Esophagus muscularis mucosa (tissue), 4 donors: ENCODE data around the gene NHLRC2. TPM values are rescaled to one million over a fixed set of nuclear protein-coding genes. Genes with fewer than 3 reads are reported as not detected.

ENCODE experiments used
- DNase-seq: peaks from one replicate; pipeline ENCODE4 v3.0.0-alpha.2; 2017; ENCODE audit errors: extremely low spot score
- H3K27ac ChIP-seq, 4 donors: fragments of 200-600 bp; sonication (generic); replicated peaks in 1 of 4; 1 replicate in 3 of 4; 2 replicates in 1 of 4; pipeline ENCODE4 v1.5.1; 2016 to 2019; ENCODE audit warnings: mild to moderate bottlenecking in 1 of 4
- H3K27me3 ChIP-seq, 4 donors: fragments of 200-600 bp; sonication (generic); one replicate each; pipeline versions ENCODE4 v1.5.1 to v1.6.0; 2016 to 2019
- H3K36me3 ChIP-seq, 4 donors: fragments of 200-600 bp; sonication (generic); one replicate each; pipeline ENCODE4 v1.5.1; 2016 to 2019
- H3K4me1 ChIP-seq, 4 donors: fragments of 200-600 bp; sonication (generic); one replicate each; pipeline ENCODE4 v1.5.1; 2016 to 2019
- H3K4me3 ChIP-seq, 4 donors: fragments of 200-600 bp; sonication (generic); 1 replicate in 2 of 4; 2 replicates in 2 of 4; pipeline ENCODE4 v1.5.1; 2016 to 2019; ENCODE audit warnings: mild to moderate bottlenecking in 4 of 4, moderate library complexity in 1 of 4
- H3K9me3 ChIP-seq, 4 donors: fragments of 200-600 bp; sonication (generic); 1 replicate in 3 of 4; 2 replicates in 1 of 4; pipeline ENCODE4 v1.5.1; 2016 to 2019
- CTCF ChIP-seq, 3 experiments: fragments of 200-600 bp in 2 of 3; fragments of 450-650 bp in 1 of 3; sonication (generic) in 2 of 3; IDR thresholded peaks; one replicate each; pipeline ENCODE4 v1.5.1; 2017 to 2019; ENCODE audit warnings: antibody characterized with exemption in 3 of 3, mild to moderate bottlenecking in 2 of 3, moderate library complexity in 1 of 3
- EP300 ChIP-seq: sonication (generic); formaldehyde crosslinking; IDR thresholded peaks from one replicate; pipeline ENCODE4 v1.6.1; 2017; ENCODE audit warnings: antibody characterized with exemption
- POLR2A ChIP-seq: fragments of 450-650 bp; IDR thresholded peaks from one replicate; pipeline ENCODE4 v1.6.1; 2017; ENCODE audit warnings: antibody characterized with exemption, moderate library complexity, mild to moderate bottlenecking, low read depth
- POLR2AphosphoS5 ChIP-seq, 2 donors: sonication (generic); formaldehyde crosslinking; IDR thresholded peaks; one replicate each; pipeline ENCODE4 v1.6.1; 2017; ENCODE audit warnings: antibody characterized with exemption in 2 of 2
- WGBS: methylation state at CpG from one replicate; pipeline ENCODE4 v1.1.5; 2018; 5-methylcytosine and 5-hydroxymethylcytosine counted together
- intact Hi-C: fragments of 100-400 bp; cut with DNase I; formaldehyde crosslinking; loops from one replicate; pipeline ENCODE4 v1.15.1; 2023
- total RNA-seq, 4 donors: library from RNA; depleted of rRNA; stranded (reverse); fragments of >200 nt; gene quantifications; one replicate each; pipeline versions ENCODE4 v1.1.0 to v1.2.1, GENCODE V29; 2016

Gene NHLRC2
- total RNA-seq, 4 donors from 2014 or later: 30.6 to 59.4 (median 40.3) TPM

- WGBS: 82% methylated on average over 6 of the region's 6 CpGs
- no peak for DNase-seq
- no peak for TF ChIP-seq CTCF (IDR thresholded peaks at IDR 0.05)
- TF ChIP-seq POLR2AphosphoS5 (IDR thresholded peaks at IDR 0.05): no peak
- no peak for TF ChIP-seq EP300
- TF ChIP-seq POLR2A: no peak
- Histone ChIP-seq H3K27me3 (no peaks in the 10 kb centered on the region), H3K36me3 (peaks cover 10 to 43% (median 21%) of the 10 kb centered on the region in 4 donors), H3K27ac (no peak overlapping the region), H3K9me3 (no peaks in the 10 kb centered on the region), H3K4me1 (peaks cover 16 to 23% (median 22%) of the 10 kb centered on the region in 4 donors), H3K4me3 (no peak overlapping the region)
- intact Hi-C loops: loop anchor here (10.0 kb wide), 1 partner anchor 207 kb away; no protein-coding TSS in a partner anchor
Measured at GRCh38 chr10:113897693-113898618, 43.5 kb downstream of the NHLRC2 start.

GRCh38 chr10:113899952-113900598 is 45.6 kb downstream of the NHLRC2 start:
- DNase-seq: no peak
- whole genome bisulfite sequencing: 98% methylated on average over 2 of the region's 2 CpGs
- Histone ChIP-seq H3K9me3 (no peaks in the 10 kb centered on the region), H3K36me3 (peaks cover 21 to 61% (median 38%) of the 10 kb centered on the region in 4 donors), H3K4me1 (peaks cover 0 to 9% (median 5%) of the 10 kb centered on the region in 4 donors), H3K4me3 (no peak overlapping the region), H3K27ac (no peak overlapping the region), H3K27me3 (no peaks in the 10 kb centered on the region)
- intact Hi-C loops: loop anchor here (10.0 kb wide), 1 partner anchor 205 kb away; no protein-coding TSS in a partner anchor
- TF ChIP-seq CTCF (IDR thresholded peaks at IDR 0.05): no peak
- no peak for TF ChIP-seq POLR2A
- TF ChIP-seq EP300: no peak
- TF ChIP-seq POLR2AphosphoS5 (IDR thresholded peaks at IDR 0.05): no peak

GRCh38 chr10:113905756-113906155 is 51.3 kb downstream of the NHLRC2 start:
- whole genome bisulfite sequencing: 100% methylated on average over 1 of the region's 1 CpG
- H3K27ac ChIP-seq: no peak overlapping the region
- intact Hi-C loops: no loop called here
- H3K36me3 ChIP-seq: peaks cover 37 to 80% (median 59%) of the 10 kb centered on the region in 4 donors
- H3K9me3 ChIP-seq: no peaks in the 10 kb centered on the region
- no peak for TF ChIP-seq EP300
- no peak for TF ChIP-seq POLR2AphosphoS5 (IDR thresholded peaks at IDR 0.05)
- no peak for TF ChIP-seq POLR2A
- no peak for TF ChIP-seq CTCF (IDR thresholded peaks at IDR 0.05)
- H3K27me3 ChIP-seq: no peaks in the 10 kb centered on the region
- H3K4me1 ChIP-seq: no peaks in the 10 kb centered on the region
- no peak for DNase-seq
- H3K4me3 ChIP-seq: no peak overlapping the region

- peaks cover 32 to 72% (median 52%) of the 10 kb centered on the region in 4 donors for H3K36me3 ChIP-seq
- DNase-seq: no peak
- WGBS: 77% methylated on average over 3 of the region's 3 CpGs
- no peaks in the 10 kb centered on the region for H3K9me3 ChIP-seq
- no peak overlapping the region for H3K4me3 ChIP-seq
- no peak for TF ChIP-seq EP300
- no peak for TF ChIP-seq CTCF (IDR thresholded peaks at IDR 0.05)
- TF ChIP-seq POLR2AphosphoS5 (IDR thresholded peaks at IDR 0.05): no peak
- no peak for TF ChIP-seq POLR2A
- H3K4me1 ChIP-seq: no peaks in the 10 kb centered on the region
- intact Hi-C loops: no loop called here
- no peak overlapping the region for H3K27ac ChIP-seq
- no peaks in the 10 kb centered on the region for H3K27me3 ChIP-seq
Measured at GRCh38 chr10:113907166-113907565, 52.7 kb downstream of the NHLRC2 start.
